Medulla oblongata (tissue), 1 donor: ENCODE results near the gene ZNF512.
A peak's percentile ranks its signal among the peaks of the same experiment; 100 is the strongest.

Experiments used
- DNase-seq: peaks from one replicate; pipeline ENCODE4 v3.0.0-alpha.2; 2015; ENCODE audit errors: extremely low spot score

ZNF512 gene

DNA sequence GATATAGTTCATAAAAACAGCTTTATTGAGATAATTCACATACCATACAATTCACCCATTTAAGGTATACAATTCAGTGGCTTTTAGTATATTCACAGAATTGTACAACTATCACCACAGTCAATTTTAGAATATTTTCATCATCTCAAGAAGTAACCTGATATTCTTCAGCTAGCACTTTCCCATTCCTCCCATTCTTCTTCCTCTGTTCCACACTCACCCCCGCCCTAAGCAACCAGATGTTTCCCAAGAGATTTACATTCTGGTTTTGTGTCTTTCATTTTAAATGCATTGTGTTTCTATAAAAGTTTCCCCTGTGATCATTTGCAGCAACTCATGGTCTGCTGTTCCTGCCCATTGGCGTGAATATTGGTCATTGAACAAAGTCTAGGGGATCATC lies 51.4 kb downstream of the ZNF512 start:
- DNase-seq, result no peak

GRCh38 chr2:27636766-27637165 lies 53.9 kb downstream of the ZNF512 start:
- DNase-seq, result no peak

- no peak for DNase-seq
Measured at GRCh38 chr2:27638037-27638637, 55.3 kb downstream of the ZNF512 start.

- DNase-seq, result no peak
Measured at GRCh38 chr2:27638709-27639108, 55.9 kb downstream of the ZNF512 start.

DNA sequence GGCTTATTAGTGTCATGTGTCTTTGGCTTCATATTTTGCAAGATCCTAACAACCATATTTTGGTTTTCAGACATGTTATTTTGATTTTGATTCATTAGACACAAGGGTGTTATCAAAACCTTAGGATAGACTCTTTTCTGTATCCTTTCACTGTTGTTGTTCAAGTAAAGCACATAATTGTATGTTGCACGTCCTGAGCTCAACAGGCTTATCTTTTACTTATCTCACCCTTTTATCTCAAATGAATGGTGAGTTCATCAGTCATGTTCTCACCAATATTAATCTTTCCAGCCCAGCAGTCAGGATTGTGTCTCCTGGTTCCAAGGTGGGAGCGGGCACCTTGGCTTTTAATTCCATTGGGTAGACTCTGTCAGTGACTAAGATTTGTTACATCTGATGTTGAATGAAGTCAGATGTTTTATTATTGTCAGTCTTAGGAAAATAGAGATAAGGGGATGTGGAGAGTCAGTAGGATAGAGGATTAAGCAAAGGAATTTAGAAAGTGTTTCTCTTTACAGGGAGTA lies 57.9 kb downstream of the ZNF512 start:
- no peak for DNase-seq

DNA sequence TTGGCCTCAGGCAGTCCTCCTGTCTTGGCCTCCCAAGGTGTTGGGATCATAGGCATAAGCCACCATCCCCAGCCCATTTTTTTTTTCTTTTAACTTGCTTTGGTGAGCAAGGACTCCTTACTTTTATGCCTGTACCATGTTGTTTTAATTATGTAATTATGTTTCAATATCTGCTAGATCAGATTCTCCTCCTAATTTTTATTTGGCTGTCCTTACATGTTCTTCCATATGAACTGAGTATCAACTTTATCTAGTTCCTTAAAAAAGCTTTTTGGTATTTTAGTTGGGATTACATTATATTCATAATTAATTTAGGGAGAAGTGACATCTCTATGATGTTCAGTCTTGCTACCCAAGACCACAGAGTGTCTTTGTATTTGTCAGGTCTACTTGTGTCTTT lies 62.4 kb downstream of the ZNF512 start:
- no peak for DNase-seq

- no peak for DNase-seq
Measured at GRCh38 chr2:27647289-27647688, 64.4 kb downstream of the ZNF512 start.

DNA sequence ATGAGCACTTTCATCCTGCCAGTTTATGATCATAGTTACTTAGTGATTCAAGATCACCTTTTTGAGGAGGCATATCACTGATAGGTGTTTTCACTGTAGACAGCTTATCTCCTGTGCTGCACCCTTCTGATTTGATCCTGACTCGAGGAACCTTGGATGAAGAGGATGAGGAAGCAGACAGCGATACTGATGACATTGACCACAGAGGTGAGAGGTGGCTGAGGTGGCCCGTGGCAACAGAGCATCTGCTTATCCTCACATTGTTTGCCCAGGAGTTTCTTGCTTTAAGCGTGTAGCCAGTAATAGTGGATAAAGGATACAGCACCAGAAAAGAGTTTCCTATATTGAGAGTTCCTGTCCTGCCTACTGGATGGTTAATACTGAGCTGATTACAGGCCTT lies 64.9 kb downstream of the ZNF512 start:
- DNase-seq, result no peak

DNA sequence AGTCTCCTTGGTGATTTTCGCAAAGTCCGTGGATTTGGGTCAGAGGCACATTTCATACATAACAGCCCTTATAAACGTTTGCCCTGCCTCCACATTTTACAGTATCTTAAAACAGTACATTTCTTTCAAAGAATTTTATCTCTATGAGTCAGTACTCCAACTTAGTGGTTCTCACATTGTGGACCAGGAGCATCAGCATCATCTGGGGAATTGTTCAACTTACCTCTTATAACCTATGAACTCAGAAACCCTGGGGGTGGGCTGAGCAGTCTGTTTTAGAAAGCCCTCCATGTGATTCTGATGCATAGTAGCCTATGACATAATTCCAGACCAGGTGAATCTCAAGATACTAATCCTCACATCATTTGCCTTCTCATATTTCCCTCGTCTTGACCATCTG lies 68.2 kb downstream of the ZNF512 start:
- no peak for DNase-seq

DNA sequence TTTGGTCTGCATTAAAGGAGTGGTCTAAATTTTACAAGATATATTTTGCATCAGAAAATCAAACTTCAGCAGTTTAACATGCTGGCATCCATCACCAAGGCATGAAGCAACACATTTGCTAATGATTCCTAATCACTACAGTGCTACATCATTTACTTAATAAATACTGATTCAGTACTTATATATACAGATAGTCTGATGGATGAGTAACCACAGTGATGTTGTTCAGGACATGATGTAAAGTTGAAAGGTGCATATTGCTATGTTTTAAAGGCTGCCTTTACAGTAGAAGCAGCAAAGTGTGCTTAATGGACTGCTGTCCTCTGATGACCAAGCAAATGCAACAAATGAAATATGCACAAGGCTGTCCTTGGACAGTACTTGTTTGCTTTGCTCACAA lies 69.5 kb downstream of the ZNF512 start:
- no peak for DNase-seq

DNA sequence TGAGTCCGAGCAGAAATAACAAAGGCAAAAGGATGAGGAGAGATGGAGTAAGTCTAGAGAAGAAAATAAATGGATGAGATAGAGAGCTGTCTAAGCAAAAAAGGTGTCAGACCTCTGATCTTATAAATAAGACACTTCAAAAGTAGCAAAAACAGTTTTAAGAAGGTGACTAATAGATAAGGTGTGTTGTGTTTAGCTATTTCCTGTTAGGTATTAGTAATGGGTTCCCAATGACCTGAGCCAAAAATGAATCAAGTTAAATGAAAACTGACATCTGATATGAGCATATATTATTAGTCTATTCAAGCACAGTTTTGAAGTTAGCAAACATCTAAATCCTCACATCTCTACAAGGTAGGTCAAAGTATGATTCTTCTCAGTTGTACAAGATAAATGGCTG lies 69.9 kb downstream of the ZNF512 start:
- no peak for DNase-seq

- no peak for DNase-seq
Measured at GRCh38 chr2:27653397-27653796, 70.6 kb downstream of the ZNF512 start.

GRCh38 chr2:27655155-27655951 lies 72.5 kb downstream of the ZNF512 start:
- DNase-seq, result no peak

GRCh38 chr2:27661371-27661770 lies 78.5 kb downstream of the ZNF512 start:
- DNase-seq, result no peak

DNA sequence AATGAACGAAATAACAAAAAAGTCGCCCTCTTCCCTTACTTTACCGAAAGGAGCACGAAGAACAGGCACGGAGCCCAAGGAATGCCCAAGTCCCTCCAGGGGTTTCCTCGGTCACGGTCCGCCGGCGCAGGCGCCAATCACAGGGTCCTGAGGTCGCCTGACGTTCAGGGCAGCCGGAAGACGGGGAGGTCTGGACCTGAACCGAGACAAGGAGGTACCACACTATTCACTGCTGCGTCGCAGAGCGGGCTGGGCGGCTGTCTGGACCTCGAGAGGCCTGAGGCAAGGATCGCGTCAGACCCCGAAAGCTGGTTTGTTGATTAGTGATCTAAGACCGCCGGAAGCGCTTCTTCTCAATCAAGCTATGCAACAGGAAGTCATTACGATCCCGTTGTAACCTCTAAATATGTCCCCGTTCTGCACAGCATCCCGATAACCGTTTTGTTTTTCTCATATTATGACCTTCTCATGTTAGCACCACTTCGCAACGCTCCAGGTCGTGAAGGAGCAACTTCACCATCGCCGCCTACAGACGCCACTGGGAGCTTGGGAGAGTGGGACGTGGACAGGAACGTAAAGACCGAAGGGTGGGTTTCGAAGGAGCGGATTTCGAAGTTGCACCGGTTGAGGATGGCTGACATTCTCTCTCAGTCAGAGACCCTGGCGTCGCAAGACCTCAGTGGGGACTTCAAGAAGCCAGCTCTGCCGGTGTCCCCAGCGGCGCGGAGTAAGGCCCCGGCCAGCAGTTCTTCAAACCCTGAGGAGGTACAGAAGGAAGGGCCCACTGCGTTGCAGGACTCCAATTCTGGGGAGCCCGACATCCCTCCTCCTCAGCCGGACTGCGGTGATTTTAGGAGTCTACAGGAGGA lies 80.7 kb downstream of the ZNF512 start, which contains the start of the genes SLC4A1AP and SUPT7L:
Gene SLC4A1AP (plus strand): TSS at position 605 of the 869 bp plus-strand sequence. CDS start 26 bp downstream, at position 631.
Gene SUPT7L (minus strand): TSS at position 330 of the 869 bp plus-strand sequence. CDS start 1,422 bp downstream, outside the sequence.
- DNase-seq, result peak; percentile 86

DNA sequence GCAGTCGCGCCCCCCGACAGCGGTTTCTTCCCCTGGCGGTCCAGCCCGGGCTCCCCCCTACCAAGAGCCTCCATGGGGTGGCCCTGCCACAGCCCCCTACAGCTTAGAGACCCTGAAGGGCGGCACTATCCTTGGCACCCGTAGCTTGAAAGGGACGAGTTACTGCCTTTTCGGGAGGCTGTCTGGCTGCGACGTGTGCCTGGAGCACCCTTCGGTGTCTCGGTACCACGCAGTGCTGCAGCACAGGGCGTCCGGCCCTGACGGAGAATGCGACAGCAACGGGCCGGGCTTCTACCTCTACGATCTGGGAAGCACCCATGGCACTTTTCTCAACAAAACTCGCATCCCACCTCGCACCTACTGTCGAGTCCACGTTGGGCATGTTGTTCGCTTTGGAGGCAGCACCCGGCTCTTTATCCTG lies 81.3 kb downstream of the ZNF512 start:
- no peak for DNase-seq

- DNase-seq, result no peak
Measured at GRCh38 chr2:27664622-27665363, 82.0 kb downstream of the ZNF512 start.

GRCh38 chr2:27667446-27667845 lies 84.6 kb downstream of the ZNF512 start:
- no peak for DNase-seq

- DNase-seq, result no peak
Measured at GRCh38 chr2:27671235-27671634, 88.4 kb downstream of the ZNF512 start.
